Suprapubic skin (tissue), 4 donors: Measurements from ENCODE around the gene SHROOM3. TPM values are rescaled to one million over a fixed set of nuclear protein-coding genes. Genes with fewer than 3 reads are reported as not detected.
"Not testable (repeated sequence)": the region's sequence is repeated elsewhere in the genome, so short reads cannot be mapped to it uniquely, and the experiment has no call there.

Experiments used
- DNase-seq, 2 donors: peaks; one replicate each; pipeline ENCODE4 v3.0.0-alpha.2; 2019; ENCODE audit warnings: low spot score in 2 of 2
- H3K27ac ChIP-seq: fragments of 200-600 bp; sonication (generic); one replicate; pipeline ENCODE4 v1.5.1; 2019
- H3K27me3 ChIP-seq: fragments of 200-600 bp; sonication (generic); one replicate; pipeline ENCODE4 v1.5.1; 2019
- H3K36me3 ChIP-seq: fragments of 200-600 bp; sonication (generic); one replicate; pipeline ENCODE4 v1.5.1; 2019
- H3K4me1 ChIP-seq: fragments of 200-600 bp; sonication (generic); one replicate; pipeline ENCODE4 v1.5.1; 2019
- H3K4me3 ChIP-seq: fragments of 200-600 bp; sonication (generic); one replicate; pipeline ENCODE4 v1.5.1; 2019; ENCODE audit warnings: mild to moderate bottlenecking
- H3K9me3 ChIP-seq: fragments of 200-600 bp; sonication (generic); one replicate; pipeline ENCODE4 v1.5.1; 2019
- CTCF ChIP-seq, 2 donors: fragments of 200-600 bp in 1 of 2; fragments of 450-650 bp in 1 of 2; sonication (generic) in 1 of 2; IDR thresholded peaks; one replicate each; pipeline ENCODE4 v1.5.1; 2016 to 2019; ENCODE audit warnings: antibody characterized with exemption in 2 of 2, mild to moderate bottlenecking in 1 of 2, moderate library complexity in 1 of 2
- EP300 ChIP-seq: sonication (generic); formaldehyde crosslinking; IDR thresholded peaks from one replicate; pipeline ENCODE4 v1.6.1; 2017; ENCODE audit warnings: antibody characterized with exemption
- POLR2A ChIP-seq, 2 donors: fragments of 450-650 bp; IDR thresholded peaks; one replicate each; pipeline ENCODE4 v1.6.1; 2017; ENCODE audit warnings: antibody characterized with exemption in 2 of 2, mild to moderate bottlenecking in 2 of 2, moderate library complexity in 2 of 2
- POLR2AphosphoS5 ChIP-seq, 3 donors: sonication (generic); formaldehyde crosslinking; IDR thresholded peaks; one replicate each; pipeline ENCODE4 v1.6.1; 2017; ENCODE audit warnings: antibody characterized with exemption in 3 of 3
- WGBS: methylation state at CpG from one replicate; pipeline ENCODE4 v1.1.5; 2018; 5-methylcytosine and 5-hydroxymethylcytosine counted together
- total RNA-seq, 4 donors: library from RNA; depleted of rRNA; stranded (reverse); fragments of >200 nt; gene quantifications; one replicate each; pipeline ENCODE4 v1.1.0, GENCODE V29; 2016

SHROOM3 gene
- total RNA-seq, 4 donors from 2014 or later, result 25.7 to 41.4 (median 29.8) TPM

- peaks cover 6% of the 10 kb centered on the region for H3K4me1 ChIP-seq
- no peaks in the 10 kb centered on the region for H3K27me3 ChIP-seq
- TF ChIP-seq EP300, result no peak
- TF ChIP-seq CTCF (IDR thresholded peaks at IDR 0.05), result no peak
- no peak for TF ChIP-seq POLR2AphosphoS5 (IDR thresholded peaks at IDR 0.05)
- H3K4me3 ChIP-seq, result no peak overlapping the region
- H3K36me3 ChIP-seq, result no peaks in the 10 kb centered on the region
- no peak for DNase-seq
- no peak overlapping the region for H3K27ac ChIP-seq
- no peaks in the 10 kb centered on the region for H3K9me3 ChIP-seq
- 52% methylated on average over 4 of the region's 4 CpGs for whole genome bisulfite sequencing
Measured at GRCh38 chr4:76601791-76602190, 166.8 kb downstream of the SHROOM3 start.

- DNase-seq, result no peak
- 68% methylated on average over 6 of the region's 6 CpGs for whole genome bisulfite sequencing
- TF ChIP-seq CTCF (IDR thresholded peaks at IDR 0.05) (no peak), POLR2AphosphoS5 (IDR thresholded peaks at IDR 0.05) (no peak), POLR2A (IDR thresholded peaks at IDR 0.05) (no peak)
Measured at GRCh38 chr4:76605099-76605563, 170.1 kb downstream of the SHROOM3 start.

GRCh38 chr4:76606645-76607265 is 171.7 kb downstream of the SHROOM3 start:
- no peaks in the 10 kb centered on the region for H3K9me3 ChIP-seq
- no peak overlapping the region for H3K27ac ChIP-seq
- WGBS, result 41% methylated on average over 1 of the region's 1 CpG
- DNase-seq, result no peak
- TF ChIP-seq EP300, result no peak
- TF ChIP-seq CTCF (IDR thresholded peaks at IDR 0.05), result no peak
- TF ChIP-seq POLR2A (IDR thresholded peaks at IDR 0.05), result no peak
- TF ChIP-seq POLR2AphosphoS5 (IDR thresholded peaks at IDR 0.05), result no peak
- no peak overlapping the region for H3K4me3 ChIP-seq
- H3K36me3 ChIP-seq, result no peaks in the 10 kb centered on the region
- H3K4me1 ChIP-seq, result peaks cover 15% of the 10 kb centered on the region
- no peaks in the 10 kb centered on the region for H3K27me3 ChIP-seq

More at GRCh38 chr4:76605099-76605563, 170.1 kb downstream of the SHROOM3 start:
- H3K9me3 ChIP-seq, result no peaks in the 10 kb centered on the region
- no peaks in the 10 kb centered on the region for H3K36me3 ChIP-seq
- H3K27me3 ChIP-seq, result no peaks in the 10 kb centered on the region
- H3K27ac ChIP-seq, result no peak overlapping the region
- peaks cover 10% of the 10 kb centered on the region for H3K4me1 ChIP-seq
- H3K4me3 ChIP-seq, result no peak overlapping the region

- 41% methylated on average over 3 of the region's 3 CpGs for WGBS
- TF ChIP-seq POLR2A (IDR thresholded peaks at IDR 0.05) (no peak), EP300 (no peak), CTCF (IDR thresholded peaks at IDR 0.05) (no peak), POLR2AphosphoS5 (IDR thresholded peaks at IDR 0.05) (no peak)
- no peaks in the 10 kb centered on the region for H3K36me3 ChIP-seq
- no peaks in the 10 kb centered on the region for H3K9me3 ChIP-seq
- no peak overlapping the region for H3K27ac ChIP-seq
- no peaks in the 10 kb centered on the region for H3K27me3 ChIP-seq
- H3K4me1 ChIP-seq, result peaks cover 19% of the 10 kb centered on the region
- no peak for DNase-seq
- no peak overlapping the region for H3K4me3 ChIP-seq
Measured at GRCh38 chr4:76607266-76607799, 172.3 kb downstream of the SHROOM3 start.

- Histone ChIP-seq H3K27me3 (no peaks in the 10 kb centered on the region), H3K4me1 (peaks cover 19% of the 10 kb centered on the region), H3K4me3 (no peak overlapping the region), H3K36me3 (no peaks in the 10 kb centered on the region), H3K27ac (no peak overlapping the region), H3K9me3 (no peaks in the 10 kb centered on the region)
- TF ChIP-seq CTCF (IDR thresholded peaks at IDR 0.05) (no peak), EP300 (no peak), POLR2A (IDR thresholded peaks at IDR 0.05) (no peak), POLR2AphosphoS5 (IDR thresholded peaks at IDR 0.05) (no peak)
- no peak for DNase-seq
- WGBS, result 85% methylated on average over 1 of the region's 1 CpG
Measured at GRCh38 chr4:76607846-76608245, 172.8 kb downstream of the SHROOM3 start.

GRCh38 chr4:76608549-76608948 is 173.5 kb downstream of the SHROOM3 start:
- H3K9me3 ChIP-seq, H3K36me3 ChIP-seq, H3K4me3 ChIP-seq, H3K27ac ChIP-seq, DNase-seq, H3K27me3 ChIP-seq: not testable (repeated sequence)
- peaks cover 19% of the 10 kb centered on the region for H3K4me1 ChIP-seq
